A549 treated with Hydrocortisone at 1 μM for 4 hours (cell line): ENCODE results near the gene PCDHGA5. TPM values are rescaled to one million over a fixed set of nuclear protein-coding genes. Genes with fewer than 3 reads are reported as not detected.

Source experiments
- total RNA-seq: library from RNA; stranded (reverse); fragments of 200-300 nt; extraction: Qiagen RNA extraction; gene quantifications from 5 replicates; pipeline ENCODE4 v1.2.3, GENCODE V29; 2022

The PCDHGA5 gene
- total RNA-seq, 1 experiment from 2014 or later = 0.12 TPM

DNA sequence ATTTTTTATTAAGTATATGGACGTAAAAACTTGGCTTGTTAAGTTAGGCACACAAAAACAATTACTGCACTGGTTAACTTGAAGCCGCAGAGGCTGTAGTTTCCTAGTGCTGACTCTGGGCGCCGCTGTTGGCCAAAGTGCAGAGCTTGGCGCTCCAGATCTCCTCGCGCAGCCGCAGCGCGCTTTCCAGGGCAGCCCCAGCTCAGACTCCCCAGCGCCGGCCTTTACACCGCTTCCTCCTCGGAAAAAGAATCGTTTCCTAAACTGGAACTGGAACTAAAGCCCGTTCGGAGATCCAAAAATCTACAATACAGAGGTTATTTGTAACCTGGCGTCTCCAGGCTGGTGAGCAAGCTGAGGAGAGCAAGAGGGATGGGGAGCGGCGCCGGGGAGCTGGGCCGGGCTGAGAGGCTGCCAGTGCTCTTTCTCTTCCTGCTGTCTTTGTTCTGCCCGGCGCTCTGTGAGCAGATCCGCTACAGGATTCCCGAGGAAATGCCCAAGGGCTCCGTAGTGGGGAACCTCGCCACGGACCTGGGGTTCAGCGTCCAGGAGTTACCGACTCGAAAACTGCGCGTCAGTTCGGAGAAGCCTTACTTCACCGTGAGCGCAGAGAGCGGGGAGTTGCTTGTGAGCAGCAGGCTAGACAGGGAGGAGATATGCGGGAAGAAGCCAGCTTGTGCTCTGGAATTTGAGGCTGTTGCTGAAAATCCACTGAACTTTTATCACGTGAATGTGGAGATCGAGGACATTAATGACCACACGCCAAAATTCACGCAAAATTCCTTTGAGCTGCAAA lies 34.0 kb downstream of the PCDHGA5 start, which contains the start of gene PCDHGB5:
Gene PCDHGB5 (plus strand): TSS at position 192 of the 796 bp plus-strand sequence. CDS start 181 bp downstream, at position 373.

DNA sequence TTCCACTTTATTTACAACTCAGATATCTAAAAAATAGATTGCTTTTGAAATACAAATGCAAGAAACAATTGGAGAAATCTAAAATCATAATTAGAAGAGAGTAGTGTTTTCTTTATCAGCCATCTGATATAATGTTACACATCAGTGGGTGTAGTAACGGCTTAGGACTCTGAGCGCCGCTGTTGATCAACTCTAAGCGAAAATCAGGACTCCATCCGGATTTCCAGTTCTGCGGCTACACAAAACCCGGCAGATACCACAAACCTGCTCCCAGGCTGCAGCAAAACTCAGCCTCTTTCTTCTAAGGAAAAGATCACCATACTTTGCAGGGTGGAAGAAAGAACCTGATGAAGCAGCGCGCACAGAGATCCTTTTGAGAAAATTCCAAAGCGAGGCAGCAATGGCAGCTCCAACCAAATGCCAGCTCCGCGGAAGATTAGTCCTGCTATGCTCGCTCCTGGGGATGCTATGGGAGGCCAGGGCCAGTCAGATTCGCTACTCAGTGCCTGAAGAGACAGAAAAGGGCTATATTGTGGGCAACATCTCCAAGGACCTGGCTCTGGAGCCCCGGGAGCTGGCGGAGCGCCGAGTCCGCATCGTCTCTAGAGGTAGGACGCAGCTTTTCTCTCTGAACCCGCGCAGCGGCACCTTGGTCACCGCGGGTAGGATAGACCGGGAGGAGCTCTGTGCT lies 38.7 kb downstream of the PCDHGA5 start, which contains the start of gene PCDHGA9:
Gene PCDHGA9 (plus strand): TSS at position 226 of the 691 bp plus-strand sequence. CDS start 175 bp downstream, at position 401.

DNA sequence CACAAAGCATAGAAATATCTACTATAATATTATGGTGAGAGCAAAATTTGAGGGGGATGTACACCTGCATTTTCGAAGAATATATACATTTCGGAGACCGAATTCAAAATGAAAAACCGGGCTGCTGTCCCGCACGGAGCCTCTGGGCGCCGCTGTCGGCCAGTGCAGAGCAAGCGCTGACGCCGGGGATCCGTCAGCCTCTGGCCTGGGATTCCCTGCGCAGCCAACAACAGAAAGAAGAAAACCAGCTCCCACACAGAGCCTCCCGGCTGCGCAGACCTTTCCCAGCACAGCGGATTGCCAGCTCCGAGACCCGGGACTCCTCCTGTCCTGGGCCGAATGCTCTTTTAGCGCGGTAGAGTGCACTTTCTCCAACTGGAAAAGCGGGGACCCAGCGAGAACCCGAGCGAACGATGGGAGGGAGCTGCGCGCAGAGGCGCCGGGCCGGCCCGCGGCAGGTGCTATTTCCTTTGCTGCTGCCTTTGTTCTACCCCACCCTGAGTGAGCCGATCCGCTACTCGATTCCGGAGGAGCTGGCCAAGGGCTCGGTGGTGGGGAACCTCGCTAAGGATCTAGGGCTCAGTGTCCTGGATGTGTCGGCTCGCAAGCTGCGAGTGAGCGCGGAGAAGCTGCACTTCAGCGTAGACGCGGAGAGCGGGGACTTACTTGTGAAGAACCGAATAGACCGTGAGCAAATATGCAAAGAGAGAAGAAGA lies 44.0 kb downstream of the PCDHGA5 start, which contains the start of gene PCDHGB6:
Gene PCDHGB6 (plus strand): TSS at position 232 of the 716 bp plus-strand sequence. CDS start 182 bp downstream, at position 414.

DNA sequence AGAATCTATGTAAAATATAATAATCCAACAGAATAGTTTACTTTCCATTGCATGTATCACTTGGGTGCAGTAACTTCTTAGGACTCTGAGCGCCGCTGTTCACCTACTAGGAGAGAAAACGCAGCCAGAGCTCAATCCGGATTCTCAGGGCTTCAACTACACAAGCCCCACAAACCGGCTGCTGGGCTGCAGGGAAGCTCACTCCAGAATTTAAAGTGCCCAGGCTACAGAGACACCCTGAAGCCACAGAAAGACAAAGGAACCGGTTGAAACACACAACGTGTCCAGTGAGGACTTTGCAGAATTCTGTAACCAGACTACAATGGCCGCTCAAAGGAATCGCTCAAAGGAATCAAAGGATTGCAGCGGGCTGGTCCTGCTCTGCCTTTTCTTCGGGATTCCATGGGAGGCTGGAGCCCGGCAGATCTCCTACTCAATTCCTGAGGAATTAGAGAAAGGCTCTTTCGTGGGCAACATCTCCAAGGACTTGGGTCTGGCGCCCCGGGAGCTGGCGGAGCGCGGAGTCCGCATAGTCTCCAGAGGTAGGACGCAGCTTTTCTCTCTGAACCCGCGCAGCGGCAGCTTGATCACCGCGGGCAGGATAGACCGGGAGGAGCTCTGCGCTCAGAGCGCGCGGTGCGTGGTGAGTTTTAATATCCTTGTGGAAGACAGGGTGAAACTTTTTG lies 49.0 kb downstream of the PCDHGA5 start, which contains the start of gene PCDHGA10:
Gene PCDHGA10 (plus strand): TSS at position 134 of the 686 bp plus-strand sequence. CDS start 189 bp downstream, at position 323.

Other genes with a start within 250 kb of the PCDHGA5 start
- 0.06 to 0.10 TPM (median 0.07 TPM) in 3 of 5 replicates, not detected in the others for gene PCDHB4, start 242.3 kb upstream of the PCDHGA5 start, total RNA-seq
- 1.1 to 1.8 TPM (median 1.6 TPM) in 5 replicates for gene PCDHB5, start 229.0 kb upstream of the PCDHGA5 start, total RNA-seq
- 0.84 to 1.1 TPM (median 1.0 TPM) in 5 replicates for gene PCDHB6, start 214.1 kb upstream of the PCDHGA5 start, total RNA-seq
- not detected in 5 replicates for gene PCDHB7, start 191.5 kb upstream of the PCDHGA5 start, total RNA-seq
- 0.13 to 0.36 TPM (median 0.30 TPM) in 5 replicates for gene PCDHB8, start 186.4 kb upstream of the PCDHGA5 start, total RNA-seq
- 0.05 to 0.08 TPM (median 0.05 TPM) in 4 of 5 replicates, not detected in the other for gene PCDHB16, start 181.8 kb upstream of the PCDHGA5 start, total RNA-seq
- gene PCDHB9, start 177.0 kb upstream of the PCDHGA5 start, total RNA-seq = 0.03 TPM in 1 of 5 replicates, not detected in the others
- gene PCDHB10, start 171.8 kb upstream of the PCDHGA5 start, total RNA-seq = 0.03 to 0.06 TPM (median 0.05 TPM) in 3 of 5 replicates, not detected in the others
- 0.03 to 0.08 TPM (median 0.06 TPM) in 5 replicates for gene PCDHB11, start 164.5 kb upstream of the PCDHGA5 start, total RNA-seq
- gene PCDHB12, start 155.4 kb upstream of the PCDHGA5 start, total RNA-seq = 0.06 TPM in 1 of 5 replicates, not detected in the others
- gene PCDHB13, start 150.2 kb upstream of the PCDHGA5 start, total RNA-seq = 0.06 to 0.09 TPM (median 0.09 TPM) in 4 of 5 replicates, not detected in the other
- 0.06 to 0.10 TPM (median 0.08 TPM) in 5 replicates for gene PCDHB14, start 140.8 kb upstream of the PCDHGA5 start, total RNA-seq
- 0.03 to 0.14 TPM (median 0.06 TPM) in 5 replicates for gene PCDHB15, start 118.8 kb upstream of the PCDHGA5 start, total RNA-seq
- gene SLC25A2, start 60.1 kb upstream of the PCDHGA5 start, total RNA-seq = not detected in 5 replicates
- 60.4 to 85.3 TPM (median 69.6 TPM) in 5 replicates for gene TAF7, start 43.4 kb upstream of the PCDHGA5 start, total RNA-seq
- 0.22 to 0.38 TPM (median 0.31 TPM) in 5 replicates for gene PCDHGA1, start 33.6 kb upstream of the PCDHGA5 start, total RNA-seq
- 0.54 to 0.91 TPM (median 0.62 TPM) in 5 replicates for gene PCDHGA2, start 25.4 kb upstream of the PCDHGA5 start, total RNA-seq
- gene PCDHGA3, start 20.3 kb upstream of the PCDHGA5 start, total RNA-seq = not detected in 5 replicates
- gene PCDHGB1, start 14.1 kb upstream of the PCDHGA5 start, total RNA-seq = 1.3 to 2.2 TPM (median 1.6 TPM) in 5 replicates
- 0.06 to 0.16 TPM (median 0.12 TPM) in 4 of 5 replicates, not detected in the other for gene PCDHGA4, start 9.1 kb upstream of the PCDHGA5 start, total RNA-seq
- 0.05 to 0.13 TPM (median 0.11 TPM) in 4 of 5 replicates, not detected in the other for gene PCDHGB2, start 4.2 kb upstream of the PCDHGA5 start, total RNA-seq
- 0.20 to 0.25 TPM (median 0.21 TPM) in 5 replicates for gene PCDHGB3, start 6.1 kb downstream of the PCDHGA5 start, total RNA-seq
- gene PCDHGA6, start 9.7 kb downstream of the PCDHGA5 start, total RNA-seq = 0.14 to 0.26 TPM (median 0.20 TPM) in 5 replicates
- gene PCDHGA7, start 18.6 kb downstream of the PCDHGA5 start, total RNA-seq = 0.57 to 1.2 TPM (median 0.76 TPM) in 5 replicates
- 0.56 to 1.1 TPM (median 0.85 TPM) in 5 replicates for gene PCDHGB4, start 23.5 kb downstream of the PCDHGA5 start, total RNA-seq
- gene PCDHGA8, start 28.5 kb downstream of the PCDHGA5 start, total RNA-seq = 0.02 to 0.05 TPM (median 0.05 TPM) in 3 of 5 replicates, not detected in the others
- 2.0 to 2.6 TPM (median 2.3 TPM) in 5 replicates for gene PCDHGB5, start 33.8 kb downstream of the PCDHGA5 start, total RNA-seq
- gene PCDHGA9, start 38.6 kb downstream of the PCDHGA5 start, total RNA-seq = 0.05 to 0.07 TPM (median 0.07 TPM) in 4 of 5 replicates, not detected in the other
- gene PCDHGB6, start 43.9 kb downstream of the PCDHGA5 start, total RNA-seq = 0.05 to 0.18 TPM (median 0.10 TPM) in 5 replicates
- 0.02 to 0.03 TPM (median 0.02 TPM) in 3 of 5 replicates, not detected in the others for gene PCDHGA10, start 48.8 kb downstream of the PCDHGA5 start, total RNA-seq
- gene PCDHGB7, start 53.5 kb downstream of the PCDHGA5 start, total RNA-seq = 0.02 to 0.08 TPM (median 0.07 TPM) in 5 replicates
- 0.02 to 0.06 TPM (median 0.02 TPM) in 3 of 5 replicates, not detected in the others for gene PCDHGA11, start 56.9 kb downstream of the PCDHGA5 start, total RNA-seq
- 0.03 TPM in 2 of 5 replicates, not detected in the others for gene PCDHGA12, start 66.3 kb downstream of the PCDHGA5 start, total RNA-seq
- 5.3 to 6.9 TPM (median 6.2 TPM) in 5 replicates for gene PCDHGC3, start 111.8 kb downstream of the PCDHGA5 start, total RNA-seq
- gene PCDHGC4, start 120.9 kb downstream of the PCDHGA5 start, total RNA-seq = not detected in 5 replicates
- gene PCDHGC5, start 124.9 kb downstream of the PCDHGA5 start, total RNA-seq = 0.02 TPM in 1 of 5 replicates, not detected in the others